KBM-7 (cell line): Measurements from ENCODE around the gene ZC3HAV1.
"Not testable (repeated sequence)": the region's sequence is repeated elsewhere in the genome, so short reads cannot be mapped to it uniquely, and the experiment has no call there.

Experiments used
- DNase-seq: peaks from one replicate; pipeline ENCODE4 v3.0.0-alpha.2; 2015
- in situ Hi-C: fragments of 300-500 bp; cut with MboI; formaldehyde crosslinking; loops from 2 replicates; pipeline ENCODE4 v1.14.3; 2020; ENCODE audit warnings: low sequenced_read_pairs, low pct_unique_long_range_greater_than_20kb, mixed read lengths

Gene ZC3HAV1

DNA sequence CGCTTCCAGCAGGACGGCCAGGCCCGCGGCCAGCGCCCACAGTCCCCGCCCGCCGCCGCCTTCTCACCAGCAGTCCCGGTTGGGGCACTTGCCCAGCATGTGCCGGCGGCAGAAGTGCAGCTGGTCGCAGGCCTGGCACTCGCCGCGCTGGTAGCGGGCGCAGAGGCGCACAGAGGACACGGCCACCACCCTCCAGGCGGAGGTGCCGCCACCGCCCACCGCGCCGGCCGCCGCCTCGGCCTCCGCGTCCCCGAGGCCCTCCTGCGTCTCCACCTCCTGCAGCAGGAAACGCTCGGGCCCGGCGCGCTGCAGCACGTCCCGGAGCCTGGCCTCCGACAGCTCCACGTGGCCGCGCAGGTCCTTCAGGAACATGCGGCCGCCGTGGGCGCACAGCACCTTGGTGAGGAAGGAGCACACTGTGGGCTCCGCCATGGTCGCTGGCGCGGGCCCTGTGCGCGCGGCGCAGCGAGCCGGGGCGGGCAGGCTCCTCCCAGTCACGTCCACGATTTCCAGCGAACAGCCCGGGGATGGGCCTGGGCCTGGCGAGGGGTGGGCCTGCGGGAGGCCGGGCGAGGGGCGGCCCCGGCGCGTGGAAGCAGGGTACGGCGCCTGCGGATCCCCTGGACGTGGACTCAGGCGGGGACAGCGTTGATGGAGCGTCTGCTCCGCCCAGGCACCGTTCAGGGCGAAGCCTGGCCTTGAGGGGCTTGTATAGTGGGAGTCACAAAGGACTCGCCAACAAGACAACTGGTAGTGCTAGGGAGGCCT, 73.8 kb downstream of the ZC3HAV1 start, which contains the start of gene ZC3HAV1L:
Gene ZC3HAV1L, minus strand, starts transcription at position 457 of the 768 bp plus-strand sequence. Its CDS starts 25 bp downstream, at position 432.
- in situ Hi-C loops, result no loop called here
- DNase-seq, result peak; percentile 81

DNA sequence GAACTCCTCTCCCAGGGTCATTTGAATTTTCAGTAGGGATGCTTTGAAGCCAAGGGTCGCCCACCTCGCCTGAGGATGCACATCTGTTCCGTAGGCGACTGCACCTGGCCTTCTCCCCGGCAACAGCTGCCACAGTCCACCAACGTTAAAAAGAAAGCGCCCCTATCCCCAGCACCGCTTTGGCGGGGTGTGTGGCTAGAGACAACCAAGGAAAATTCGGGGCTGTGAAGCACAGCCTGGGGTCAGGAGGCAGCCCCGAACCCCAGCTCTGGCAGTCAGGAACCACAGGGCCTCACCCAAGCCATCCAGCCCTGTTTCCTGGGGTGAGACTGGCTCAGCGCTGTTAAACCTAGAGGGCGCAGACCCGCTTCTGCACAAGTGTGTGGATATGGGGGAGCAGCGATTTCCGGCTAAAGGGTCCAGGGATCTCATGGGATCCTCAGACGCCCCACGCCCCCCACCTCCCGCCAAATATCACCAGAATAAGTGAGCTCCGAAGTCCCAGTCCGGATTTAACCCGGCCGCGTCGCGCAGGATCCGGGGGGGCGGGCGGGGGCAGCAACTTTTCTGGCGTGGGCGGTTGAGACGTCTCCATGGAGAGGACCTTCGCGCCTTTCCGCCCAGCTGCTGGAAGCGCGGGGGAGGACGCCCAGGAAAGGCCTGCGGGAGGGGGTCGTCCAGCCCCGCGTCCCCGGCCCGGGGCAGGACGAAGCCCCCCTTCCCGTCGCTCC, 74.5 kb downstream of the ZC3HAV1 start:
- in situ Hi-C loops, result no loop called here
- DNase-seq, result peak; percentile 37

DNA sequence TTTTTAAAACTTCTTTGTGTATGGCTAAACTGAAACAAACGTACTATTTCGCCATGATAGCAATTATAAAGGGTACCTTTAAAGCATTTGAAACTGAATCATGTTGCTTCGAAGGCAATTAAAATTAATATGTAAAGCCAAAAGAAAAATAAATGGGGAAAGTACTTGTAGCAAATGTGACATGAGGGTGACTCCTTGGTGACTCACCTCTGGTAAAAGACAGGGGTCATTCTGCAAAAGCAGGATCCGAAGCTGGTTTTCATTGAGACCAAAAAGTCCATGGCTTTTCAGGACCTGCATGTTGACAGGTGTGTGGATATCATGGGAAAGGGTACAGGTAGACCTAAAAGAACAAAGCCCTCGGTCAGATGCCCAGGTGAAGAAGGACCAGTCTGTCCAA, 75.2 kb downstream of the ZC3HAV1 start:
- in situ Hi-C loops, result no loop called here
- no peak for DNase-seq

DNA sequence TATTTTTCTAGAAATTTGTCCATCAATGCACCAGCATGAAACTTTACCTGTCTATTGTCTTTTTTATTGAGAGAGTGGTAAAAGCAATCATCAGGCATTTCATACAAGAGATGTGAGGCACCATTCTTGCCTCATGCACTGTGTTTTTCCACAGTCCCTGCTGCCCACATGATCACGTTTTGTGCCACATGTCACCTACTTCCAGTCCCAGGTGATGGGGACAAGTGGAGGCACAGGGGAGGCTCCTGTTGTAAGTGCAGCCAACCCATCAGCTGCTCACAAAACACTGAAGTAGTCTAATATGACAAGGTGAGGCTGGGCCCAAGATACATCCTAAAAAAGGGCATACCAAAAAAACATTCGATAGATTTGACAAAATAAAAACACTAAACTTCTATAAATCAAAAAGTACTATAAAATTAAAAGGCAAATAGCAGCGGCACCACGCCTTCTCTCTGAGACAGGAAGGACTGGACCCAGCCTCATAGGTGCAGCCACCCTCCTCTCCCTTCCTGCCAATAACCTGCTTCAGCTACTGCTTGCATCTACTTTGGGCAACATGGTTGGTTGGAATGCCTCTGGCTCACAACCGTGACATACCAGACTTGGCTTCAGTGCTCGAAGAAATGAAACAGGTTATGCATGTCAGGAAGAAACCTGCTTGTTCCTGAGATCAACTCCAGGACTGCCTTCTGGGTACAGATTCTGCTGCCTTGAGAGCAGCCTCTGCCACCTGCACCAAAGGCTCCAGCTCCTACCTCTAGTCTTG, 76.0 kb downstream of the ZC3HAV1 start:
- in situ Hi-C loops, result no loop called here

DNA sequence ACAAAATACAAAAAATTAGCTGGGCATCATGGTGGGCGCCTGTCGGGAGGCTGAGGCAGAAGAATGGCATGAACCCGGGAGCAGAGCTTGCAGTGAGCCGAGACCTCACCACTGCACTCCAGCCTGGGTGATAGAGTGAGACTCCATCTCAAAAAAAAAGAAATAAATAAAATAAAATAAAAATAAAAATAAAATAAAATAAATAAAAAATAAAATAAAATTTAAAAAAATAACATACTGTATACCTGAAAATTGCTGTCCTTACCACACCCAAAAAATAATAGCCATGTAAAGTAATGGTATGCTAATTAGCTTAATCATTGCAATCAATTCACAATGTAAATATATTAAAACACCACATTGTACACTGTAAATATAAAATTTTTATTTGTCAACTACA, 77.0 kb downstream of the ZC3HAV1 start:
- in situ Hi-C loops, result no loop called here
- DNase-seq, result no peak

More for the DNA sequence above, 76.0 kb downstream of the ZC3HAV1 start:
- DNase-seq, result no peak

DNA sequence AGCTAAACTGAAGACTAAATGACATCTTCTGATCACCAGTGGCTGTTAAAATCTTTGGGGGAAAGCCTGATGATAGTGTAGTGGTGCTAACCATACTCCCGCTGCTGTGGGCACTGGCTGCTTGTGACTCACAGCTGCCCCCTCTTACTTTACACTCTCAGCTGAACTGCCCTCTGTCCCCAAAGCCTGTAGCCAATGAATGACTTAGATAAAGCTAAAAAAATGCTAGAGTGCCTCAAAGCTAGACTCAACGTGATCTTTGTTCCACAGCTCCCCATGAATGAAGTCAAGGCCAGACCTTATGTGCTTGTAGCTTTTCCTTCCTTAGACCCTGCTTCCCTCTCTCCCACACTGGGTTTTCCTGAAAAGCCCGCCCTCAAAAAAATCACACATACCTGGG, 80.2 kb downstream of the ZC3HAV1 start:
- DNase-seq, result no peak
- in situ Hi-C loops, result no loop called here

DNA sequence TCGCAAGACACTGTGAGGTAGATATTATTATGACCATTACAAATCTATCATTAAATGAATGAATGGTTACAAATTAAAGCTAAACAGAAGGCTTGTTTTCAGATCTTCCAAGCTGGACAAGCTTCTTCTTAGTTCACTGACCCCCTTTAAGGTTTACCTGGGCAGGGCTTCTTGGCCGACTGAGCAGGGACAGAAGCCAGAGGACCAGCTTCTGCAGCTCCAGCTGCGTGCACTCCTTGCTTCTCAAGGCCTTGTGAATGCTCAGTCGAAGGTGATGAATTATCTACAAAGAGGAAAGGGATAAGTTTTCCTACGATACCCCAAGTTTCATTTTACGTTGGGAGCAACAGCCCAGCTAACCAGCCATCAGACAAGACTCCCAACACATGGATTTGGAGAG, 83.0 kb downstream of the ZC3HAV1 start:
- in situ Hi-C loops, result no loop called here
- DNase-seq, result no peak

DNA sequence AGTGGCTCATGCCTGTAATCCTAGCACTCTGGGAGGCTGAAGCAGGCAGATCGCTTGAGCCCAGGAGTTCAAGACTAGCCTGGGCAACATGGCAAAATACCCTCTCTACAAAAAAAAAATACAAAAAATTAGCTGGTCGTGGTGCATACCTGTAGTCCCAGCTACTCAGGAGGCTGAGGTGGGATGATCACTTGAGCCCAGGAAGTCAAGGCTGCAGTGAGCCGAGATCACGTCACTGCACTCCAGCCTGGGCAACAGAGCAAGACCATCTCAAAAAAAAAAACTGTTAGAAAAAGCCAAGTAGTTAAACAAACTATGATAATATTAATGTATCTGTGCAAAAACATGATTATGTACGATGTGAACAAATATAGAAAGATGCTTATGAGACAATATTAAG, 83.7 kb downstream of the ZC3HAV1 start:
- DNase-seq, in situ Hi-C loops: not testable (repeated sequence)

DNA sequence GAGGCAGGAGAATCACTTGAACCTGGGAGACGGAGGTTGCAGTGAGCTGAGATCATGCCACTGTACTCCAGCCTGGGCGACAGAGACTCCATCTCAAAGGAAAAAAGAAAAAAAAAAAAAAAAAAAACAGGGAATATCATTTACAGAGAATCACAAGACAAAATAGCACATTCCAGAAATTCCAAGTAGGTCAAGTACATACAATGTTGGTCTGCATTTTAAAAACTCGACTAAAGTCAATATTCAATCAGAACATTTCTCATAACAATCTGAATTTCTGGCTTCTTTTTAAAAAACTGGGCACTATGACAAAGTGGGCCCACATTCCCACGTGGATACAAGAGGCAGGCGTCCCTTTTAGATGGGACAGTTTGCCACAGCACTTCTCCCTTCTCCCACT, 86.4 kb downstream of the ZC3HAV1 start:
- in situ Hi-C loops, result no loop called here
- DNase-seq, result no peak

DNA sequence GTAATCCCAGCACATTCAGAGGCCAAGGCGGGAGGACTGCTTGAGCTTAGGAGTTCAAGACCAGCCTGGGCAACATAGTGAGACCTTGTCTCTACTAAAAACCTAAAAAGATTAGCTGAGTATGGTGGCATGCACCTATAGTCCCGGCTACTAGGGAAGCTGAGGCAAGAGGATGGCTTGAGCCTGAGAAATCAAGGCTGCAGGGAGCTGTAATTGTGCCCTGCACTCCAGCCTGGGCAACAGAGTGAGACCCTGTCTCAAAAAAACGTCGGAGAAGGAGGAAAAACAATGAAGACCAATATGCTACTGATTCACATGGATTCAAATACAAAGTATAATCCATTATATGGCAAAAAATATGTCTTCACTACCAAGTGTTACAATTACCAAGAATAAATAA, 87.2 kb downstream of the ZC3HAV1 start:
- in situ Hi-C loops, result no loop called here
- DNase-seq, result no peak

DNA sequence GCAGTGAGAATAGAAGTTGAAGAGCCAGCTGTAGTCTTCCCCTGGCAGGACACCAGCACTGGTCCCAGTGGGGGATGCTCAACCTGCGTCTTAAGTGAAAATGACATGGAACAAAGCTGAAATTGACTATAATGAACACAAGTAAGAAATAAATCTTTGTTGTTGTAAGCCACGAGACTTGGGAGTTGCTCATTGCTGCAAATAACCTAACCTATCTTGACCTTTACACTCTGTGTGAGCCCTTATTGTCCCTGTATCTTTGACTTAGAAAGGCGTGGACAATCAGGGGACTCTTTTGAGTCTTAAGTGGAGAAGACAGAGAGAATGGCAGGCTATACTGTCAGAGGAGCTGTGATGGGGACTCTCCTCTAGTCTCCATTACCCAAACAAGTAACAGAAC, 90.6 kb downstream of the ZC3HAV1 start:
- no peak for DNase-seq
- in situ Hi-C loops, result no loop called here

DNA sequence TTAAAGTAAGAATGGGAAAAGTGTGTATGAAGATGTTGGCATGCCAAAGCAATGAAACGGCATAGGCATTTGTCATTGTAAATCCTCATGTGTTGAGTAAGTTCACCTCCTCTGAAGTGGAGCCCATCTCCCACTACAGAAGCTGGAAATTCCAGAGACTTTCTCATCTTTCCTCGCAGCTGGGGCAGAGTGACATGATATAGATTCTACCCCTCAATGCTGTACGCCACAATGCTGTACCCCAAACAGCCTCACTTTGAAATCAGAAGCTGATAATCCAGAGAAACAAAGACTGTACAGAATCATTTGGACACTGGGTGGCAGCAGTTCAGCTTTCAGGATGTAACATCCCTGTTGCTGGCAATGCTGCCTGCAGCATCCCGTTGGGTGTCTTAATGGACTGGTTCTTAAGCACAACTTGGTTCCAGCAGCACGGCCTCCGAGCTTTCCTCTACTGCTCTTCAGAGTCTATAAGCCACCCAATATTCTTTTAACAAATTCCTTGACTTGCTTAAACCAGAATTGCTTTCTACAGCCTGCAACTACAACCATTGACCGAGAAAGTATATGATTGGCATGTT, 92.5 kb downstream of the ZC3HAV1 start:
- in situ Hi-C loops, result no loop called here
- DNase-seq, result peak; percentile 70

DNA sequence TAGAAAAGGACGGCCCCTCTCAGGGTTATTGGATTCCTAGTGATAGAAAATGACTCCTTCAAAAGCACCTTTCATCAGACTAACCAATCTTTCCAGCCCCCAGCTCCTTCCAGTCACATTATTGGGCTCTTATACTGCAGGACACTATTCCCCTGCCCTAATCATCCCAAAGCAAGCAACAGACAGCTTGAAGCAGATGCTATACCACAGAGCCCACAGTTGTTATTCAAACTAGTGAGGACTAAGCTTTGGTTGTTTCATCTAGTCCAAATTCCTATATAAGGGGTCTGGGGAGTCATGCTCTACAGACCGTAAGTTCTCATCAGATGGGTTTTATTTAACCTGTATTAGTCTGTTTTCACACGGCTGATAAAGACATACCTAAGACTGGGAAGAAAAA, 98.1 kb downstream of the ZC3HAV1 start:
- DNase-seq, result no peak
- in situ Hi-C loops, result no loop called here

DNA sequence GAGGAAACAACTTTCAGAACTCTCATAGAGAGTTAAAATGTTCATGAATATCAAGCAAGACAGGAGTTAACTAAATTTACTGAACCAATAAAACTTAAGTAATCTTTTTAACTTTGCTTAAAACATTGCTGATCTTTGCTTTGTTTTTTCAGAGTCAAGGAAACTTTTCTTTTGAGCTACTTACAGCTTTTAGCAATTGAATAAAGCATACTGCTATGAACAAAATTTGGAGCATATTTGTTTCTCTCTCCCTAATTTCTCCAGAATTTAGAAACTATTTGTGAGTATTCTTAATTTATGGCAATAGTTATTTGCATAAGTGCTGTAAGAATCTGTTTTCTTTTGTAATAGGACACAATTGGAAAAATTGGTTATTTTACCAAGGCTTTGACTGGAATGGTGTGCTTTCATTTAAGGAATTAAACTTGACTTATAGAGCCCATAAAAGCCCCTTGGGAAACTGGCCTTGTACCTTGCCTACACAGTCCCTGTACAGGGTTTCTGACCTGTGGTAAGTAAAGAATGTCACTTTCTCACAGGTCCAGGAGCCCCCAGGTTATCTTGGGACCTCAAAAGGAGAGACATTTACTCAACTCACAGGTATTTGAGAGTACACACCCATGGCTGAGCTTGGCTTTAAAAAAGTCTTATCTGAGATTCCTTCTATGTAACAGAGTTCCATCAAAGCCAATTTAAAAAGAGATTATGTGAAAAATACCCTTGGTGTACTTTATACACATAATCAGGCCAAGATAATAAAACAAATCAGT, 105.0 kb downstream of the ZC3HAV1 start:
- in situ Hi-C loops, result no loop called here
- no peak for DNase-seq

DNA sequence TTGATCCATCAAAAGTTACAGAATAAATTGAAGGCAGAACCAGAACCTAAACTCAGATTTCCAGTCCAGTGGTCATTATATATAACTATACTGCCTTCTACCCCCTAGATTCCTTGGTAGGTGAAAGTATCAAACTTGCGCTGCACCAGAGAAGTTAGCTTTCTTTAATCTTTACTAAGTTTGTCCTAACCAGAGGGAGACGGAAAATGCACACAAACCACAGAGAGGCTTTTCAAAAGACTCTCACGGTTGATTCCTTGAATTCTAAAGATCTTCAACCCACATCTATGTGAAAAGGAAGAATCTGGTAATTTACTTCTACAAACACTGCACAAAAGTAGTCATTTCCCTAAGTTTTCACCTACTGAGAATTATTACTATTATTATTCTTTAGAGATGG, 110.1 kb downstream of the ZC3HAV1 start:
- in situ Hi-C loops, result no loop called here
- DNase-seq, result no peak
